ENCODE measurements around the gene SUSD1.

DNA sequence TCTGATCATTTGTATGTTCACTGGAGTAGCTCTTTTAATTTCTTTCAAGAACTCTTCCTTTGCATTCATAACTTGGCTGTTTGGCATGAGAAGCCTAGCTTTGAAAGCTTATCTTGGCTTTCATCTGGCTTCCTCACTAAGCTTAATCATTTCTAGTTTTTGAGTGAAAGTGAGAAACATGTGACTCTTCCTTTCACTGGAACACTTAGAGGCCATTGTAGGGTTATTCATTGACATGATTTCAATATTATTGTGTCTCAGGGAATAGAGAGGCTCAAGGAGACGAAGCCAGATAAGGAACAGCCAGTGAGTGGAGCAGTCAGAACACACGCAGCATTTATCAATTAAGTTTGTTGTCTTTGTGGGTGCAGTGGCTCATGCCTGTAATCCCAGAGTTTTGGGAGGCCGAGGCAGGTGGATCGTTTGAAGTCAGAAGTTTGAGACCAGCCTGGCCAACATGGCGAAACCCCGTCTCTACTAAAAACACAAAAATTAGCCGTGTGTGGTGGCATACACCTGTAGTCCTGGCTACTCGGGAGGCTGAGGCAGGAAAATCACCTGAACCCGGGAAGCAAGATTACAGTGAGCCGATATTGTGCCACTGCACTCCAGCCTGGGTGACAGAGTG, 180.2 kb downstream of the SUSD1 start:
- no peak for TF ChIP-seq EP300 (IDR thresholded peaks at IDR 0.05)
- TF ChIP-seq, protein P1, sequence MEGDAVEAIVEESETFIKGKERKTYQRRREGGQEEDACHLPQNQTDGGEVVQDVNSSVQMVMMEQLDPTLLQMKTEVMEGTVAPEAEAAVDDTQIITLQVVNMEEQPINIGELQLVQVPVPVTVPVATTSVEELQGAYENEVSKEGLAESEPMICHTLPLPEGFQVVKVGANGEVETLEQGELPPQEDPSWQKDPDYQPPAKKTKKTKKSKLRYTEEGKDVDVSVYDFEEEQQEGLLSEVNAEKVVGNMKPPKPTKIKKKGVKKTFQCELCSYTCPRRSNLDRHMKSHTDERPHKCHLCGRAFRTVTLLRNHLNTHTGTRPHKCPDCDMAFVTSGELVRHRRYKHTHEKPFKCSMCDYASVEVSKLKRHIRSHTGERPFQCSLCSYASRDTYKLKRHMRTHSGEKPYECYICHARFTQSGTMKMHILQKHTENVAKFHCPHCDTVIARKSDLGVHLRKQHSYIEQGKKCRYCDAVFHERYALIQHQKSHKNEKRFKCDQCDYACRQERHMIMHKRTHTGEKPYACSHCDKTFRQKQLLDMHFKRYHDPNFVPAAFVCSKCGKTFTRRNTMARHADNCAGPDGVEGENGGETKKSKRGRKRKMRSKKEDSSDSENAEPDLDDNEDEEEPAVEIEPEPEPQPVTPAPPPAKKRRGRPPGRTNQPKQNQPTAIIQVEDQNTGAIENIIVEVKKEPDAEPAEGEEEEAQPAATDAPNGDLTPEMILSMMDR (IDR thresholded peaks at IDR 0.05), result no peak
- no peak for TF ChIP-seq POLR2AphosphoS5 (IDR thresholded peaks at IDR 0.05)
- TF ChIP-seq POLR2A (IDR thresholded peaks at IDR 0.05; ENCODE audit: low read depth), result no peak
